Esophagus squamous epithelium (tissue), 4 donors: Measurements from ENCODE around the gene SCYL3.

Experiments used
- POLR2A ChIP-seq, 4 donors: fragments of 450-650 bp; IDR thresholded peaks; one replicate each; pipeline ENCODE4 v1.6.1; 2017; ENCODE audit warnings: antibody characterized with exemption in 4 of 4, mild to moderate bottlenecking in 4 of 4, moderate library complexity in 3 of 4
- TF ChIP-seq, protein P1 (sequence below), 6 experiments: fragments of 450-650 bp in 4 of 6; fragments of 200-600 bp in 2 of 6; sonication (generic) in 2 of 6; IDR thresholded peaks; one replicate each; pipeline ENCODE4 v1.5.1; 2016 to 2019; ENCODE audit warnings: antibody characterized with exemption in 6 of 6, mild to moderate bottlenecking in 4 of 6, moderate library complexity in 4 of 6

- TF ChIP-seq, protein P1, sequence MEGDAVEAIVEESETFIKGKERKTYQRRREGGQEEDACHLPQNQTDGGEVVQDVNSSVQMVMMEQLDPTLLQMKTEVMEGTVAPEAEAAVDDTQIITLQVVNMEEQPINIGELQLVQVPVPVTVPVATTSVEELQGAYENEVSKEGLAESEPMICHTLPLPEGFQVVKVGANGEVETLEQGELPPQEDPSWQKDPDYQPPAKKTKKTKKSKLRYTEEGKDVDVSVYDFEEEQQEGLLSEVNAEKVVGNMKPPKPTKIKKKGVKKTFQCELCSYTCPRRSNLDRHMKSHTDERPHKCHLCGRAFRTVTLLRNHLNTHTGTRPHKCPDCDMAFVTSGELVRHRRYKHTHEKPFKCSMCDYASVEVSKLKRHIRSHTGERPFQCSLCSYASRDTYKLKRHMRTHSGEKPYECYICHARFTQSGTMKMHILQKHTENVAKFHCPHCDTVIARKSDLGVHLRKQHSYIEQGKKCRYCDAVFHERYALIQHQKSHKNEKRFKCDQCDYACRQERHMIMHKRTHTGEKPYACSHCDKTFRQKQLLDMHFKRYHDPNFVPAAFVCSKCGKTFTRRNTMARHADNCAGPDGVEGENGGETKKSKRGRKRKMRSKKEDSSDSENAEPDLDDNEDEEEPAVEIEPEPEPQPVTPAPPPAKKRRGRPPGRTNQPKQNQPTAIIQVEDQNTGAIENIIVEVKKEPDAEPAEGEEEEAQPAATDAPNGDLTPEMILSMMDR (IDR thresholded peaks at IDR 0.05): no peak
- TF ChIP-seq POLR2A (IDR thresholded peaks at IDR 0.05): no peak
Measured at GRCh38 chr1:169859001-169859400, 34.7 kb downstream of the SCYL3 start.
